Endothelial cell of umbilical vein (primary cell): ENCODE data around the gene PDE1C.

ENCODE experiments used
- CTCF ChIP-seq, 2 donors: IDR thresholded peaks; 1 replicate in 1 of 2; 2 replicates in 1 of 2; pipeline ENCODE4 v1.5.1; 2011; ENCODE audit warnings: low read length in 2 of 2, mild to moderate bottlenecking in 2 of 2, moderate library complexity in 2 of 2, control low read depth in 1 of 2, inconsistent platforms in 1 of 2, low read depth in 1 of 2; ENCODE audit not compliant: insufficient read depth in 1 of 2; ENCODE audit errors: extremely low read depth in 1 of 2
- EZH2 ChIP-seq: IDR thresholded peaks from 2 replicates; pipeline ENCODE4 v1.6.1; 2012; ENCODE audit warnings: borderline replicate concordance, low read depth, mild to moderate bottlenecking, moderate library complexity, low read length, inconsistent platforms; ENCODE audit not compliant: severe bottlenecking
- FOS ChIP-seq: IDR thresholded peaks from 2 replicates; pipeline ENCODE4 v1.6.1; 2011; ENCODE audit warnings: mild to moderate bottlenecking, low read length, moderate library complexity, borderline replicate concordance; ENCODE audit not compliant: insufficient read depth
- GATA2 ChIP-seq: IDR thresholded peaks from 2 replicates; pipeline ENCODE4 v1.7.0; 2011; ENCODE audit warnings: low read depth, mild to moderate bottlenecking, moderate library complexity, mixed read lengths, low read length; ENCODE audit not compliant: insufficient read length, insufficient read depth
- JUN ChIP-seq: IDR thresholded peaks from 2 replicates; pipeline ENCODE4 v1.6.1; 2011; ENCODE audit warnings: borderline replicate concordance, low read depth; ENCODE audit not compliant: insufficient read length, insufficient read depth
- MYC ChIP-seq: IDR thresholded peaks from one replicate; pipeline ENCODE4 v1.6.1; 2011; ENCODE audit warnings: mild to moderate bottlenecking, low read depth, low read length
- POLR2A ChIP-seq: IDR thresholded peaks from 2 replicates; pipeline ENCODE4 v1.6.1; 2012; ENCODE audit warnings: low read depth, mild to moderate bottlenecking, control low read depth, low read length
- POLR2AphosphoS5 ChIP-seq: IDR thresholded peaks from 2 replicates; pipeline ENCODE4 v1.6.1; 2012; ENCODE audit warnings: low read depth, mild to moderate bottlenecking, control low read depth, low read length, moderate library complexity; ENCODE audit not compliant: insufficient read depth
- TF ChIP-seq, protein P1 (sequence below): IDR thresholded peaks from 2 replicates; pipeline ENCODE4 v1.6.1; 2011; ENCODE audit not compliant: insufficient read depth, insufficient read length

- TF ChIP-seq CTCF (IDR thresholded peaks at IDR 0.05; ENCODE audit: extremely low read depth in 1 of 2, insufficient read depth in 1 of 2, low read depth in 1 of 2, low read length in 2 of 2) (no peak), EZH2 (no peak), FOS (no peak), GATA2 (no peak), POLR2A (no peak), POLR2AphosphoS5 (no peak), JUN (no peak), MYC (no peak)
- TF ChIP-seq, protein P1, sequence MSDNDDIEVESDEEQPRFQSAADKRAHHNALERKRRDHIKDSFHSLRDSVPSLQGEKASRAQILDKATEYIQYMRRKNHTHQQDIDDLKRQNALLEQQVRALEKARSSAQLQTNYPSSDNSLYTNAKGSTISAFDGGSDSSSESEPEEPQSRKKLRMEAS = no peak
Observed at GRCh38 chr7:31758755-31759154, 311.5 kb downstream of the PDE1C start.
